ENCODE data around the gene AGBL4.

AGBL4 gene

DNA sequence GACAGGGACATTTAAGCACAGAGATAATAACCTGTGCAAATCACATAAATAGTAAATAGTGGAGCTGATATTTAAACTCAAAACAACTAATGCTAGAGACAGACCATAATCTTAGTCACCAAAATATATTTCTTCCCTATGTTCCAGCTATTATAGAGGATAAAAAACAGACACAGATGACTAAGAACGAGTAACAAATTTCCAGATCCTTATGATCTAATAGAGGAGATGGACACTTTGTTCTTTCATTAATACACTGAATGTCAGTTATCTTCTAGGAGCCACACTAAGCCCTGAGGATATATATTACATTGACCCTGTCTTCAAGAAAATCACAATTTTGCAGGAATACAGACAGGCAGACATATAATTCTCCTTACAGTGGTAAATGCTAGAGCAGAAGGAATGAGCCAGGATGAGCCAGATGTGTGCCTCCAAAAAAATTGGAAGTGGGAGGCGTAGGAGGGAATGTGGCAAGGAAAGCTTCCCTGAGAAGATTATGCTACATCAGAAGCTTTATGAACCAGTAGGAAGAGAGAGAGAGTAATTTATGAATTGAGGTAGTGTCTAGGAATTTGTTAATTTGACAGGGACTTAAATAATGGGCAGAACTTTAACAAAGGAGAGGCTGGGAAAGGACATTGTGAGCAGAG is 851.7 kb downstream of the AGBL4 start:
- DNase-seq, result no peak

DNA sequence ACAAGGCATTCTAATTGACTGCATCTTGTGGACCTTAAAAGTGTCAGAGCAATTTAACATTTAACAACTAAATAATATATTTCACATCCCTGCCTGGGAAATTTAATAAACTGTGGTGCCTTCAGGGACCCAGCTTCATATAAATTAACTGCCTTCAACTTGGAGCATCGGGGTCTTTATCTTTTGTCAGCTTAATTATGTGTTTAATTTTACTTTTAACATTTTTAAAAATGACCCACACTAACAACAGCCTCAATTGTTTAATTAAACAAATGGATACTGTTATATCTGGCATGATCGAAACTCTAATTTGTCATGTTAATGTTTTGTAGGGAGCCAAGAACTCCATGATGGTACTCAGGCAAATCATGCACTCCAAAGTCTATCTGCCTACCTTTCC is 857.7 kb downstream of the AGBL4 start:
- DNase-seq, result no peak

DNA sequence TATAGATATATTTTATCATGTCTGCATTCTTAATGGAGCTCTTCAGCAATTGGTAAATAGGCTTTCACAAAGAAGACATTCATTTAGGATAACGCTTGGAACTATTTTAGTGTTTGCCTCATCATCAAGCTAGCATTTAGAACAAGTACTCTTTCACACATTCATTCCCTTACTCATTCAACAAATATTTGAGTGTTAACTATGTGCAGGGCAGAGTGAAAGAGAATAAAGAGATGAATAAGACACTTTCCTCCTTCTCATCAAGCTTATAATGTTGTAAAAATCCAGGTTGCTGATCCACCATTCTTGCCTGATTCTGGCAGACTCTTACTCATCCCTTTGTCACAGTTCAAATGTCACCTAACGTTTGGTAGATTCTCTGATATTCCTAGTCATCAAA is 860.7 kb downstream of the AGBL4 start:
- DNase-seq, result no peak

DNA sequence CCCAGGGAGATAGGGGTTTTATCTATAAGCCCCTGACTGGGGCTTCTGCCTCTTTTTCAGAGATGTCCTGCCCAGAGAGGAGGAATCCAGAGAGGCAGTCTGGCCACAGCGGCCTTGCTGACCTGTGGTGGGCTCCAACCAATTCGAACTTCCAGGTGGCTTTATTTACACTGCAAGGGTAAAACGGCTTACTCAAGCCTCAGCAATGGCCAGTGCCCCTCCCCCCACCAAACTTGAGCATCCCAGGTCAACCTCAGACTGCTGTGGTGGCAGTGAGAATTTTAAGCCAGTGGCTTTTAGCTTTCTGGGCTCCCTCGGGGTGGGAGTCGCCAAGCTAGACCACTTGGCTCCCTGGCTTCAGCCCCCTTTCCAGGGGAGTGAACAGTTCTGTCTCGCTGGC is 863.1 kb downstream of the AGBL4 start:
- DNase-seq, result no peak

- DNase-seq, result no peak
Observed at GRCh38 chr1:49136738-49137251, 887.0 kb downstream of the AGBL4 start.

GRCh38 chr1:49125746-49126145 is 898.0 kb downstream of the AGBL4 start:
- DNase-seq, result no peak

DNA sequence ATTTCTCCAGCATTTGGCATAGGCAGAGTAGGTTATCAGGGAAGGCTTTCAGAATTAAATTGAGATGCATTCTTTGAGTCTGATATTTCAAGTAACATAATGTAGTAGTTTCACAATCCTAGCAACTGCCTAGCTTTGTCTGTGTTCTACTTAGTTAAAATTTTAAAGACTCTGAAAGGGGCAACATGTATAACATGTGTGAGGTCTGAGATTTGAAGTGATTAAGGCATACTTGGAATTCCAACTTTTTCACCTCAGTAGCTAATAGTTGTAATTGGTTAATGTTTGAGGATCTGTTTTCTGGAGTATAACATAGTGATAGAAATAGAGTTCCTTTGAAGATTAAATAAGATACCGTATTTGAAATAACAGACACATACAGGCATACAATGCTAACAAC is 911.8 kb downstream of the AGBL4 start:
- no peak for DNase-seq

GRCh38 chr1:49106445-49106844 is 917.3 kb downstream of the AGBL4 start:
- no peak for DNase-seq

- DNase-seq, result no peak
Observed at GRCh38 chr1:49104575-49104974, 919.2 kb downstream of the AGBL4 start.

GRCh38 chr1:49102752-49103151 is 921.0 kb downstream of the AGBL4 start:
- DNase-seq, result no peak

GRCh38 chr1:49098866-49099265 is 924.9 kb downstream of the AGBL4 start:
- no peak for DNase-seq

DNA sequence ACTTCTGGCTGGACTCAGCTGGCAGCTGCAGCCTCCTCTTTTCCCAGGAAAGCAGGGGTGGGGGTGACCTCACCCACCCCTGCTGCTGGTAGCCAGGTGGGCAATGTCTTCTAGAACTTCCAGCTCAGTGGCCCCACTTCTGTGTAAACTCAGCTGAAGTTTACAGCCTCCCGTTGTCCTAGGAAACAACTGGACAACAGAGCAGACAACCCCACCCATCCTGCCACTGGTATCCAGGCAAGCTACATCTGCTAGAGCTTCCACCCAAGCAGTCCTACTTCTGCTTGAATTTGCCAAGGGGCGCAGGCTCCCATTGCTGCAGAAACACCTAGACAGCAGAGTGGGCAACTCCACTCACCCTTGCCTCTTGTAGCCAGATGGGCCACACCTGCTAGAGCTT is 937.4 kb downstream of the AGBL4 start:
- no peak for DNase-seq

DNA sequence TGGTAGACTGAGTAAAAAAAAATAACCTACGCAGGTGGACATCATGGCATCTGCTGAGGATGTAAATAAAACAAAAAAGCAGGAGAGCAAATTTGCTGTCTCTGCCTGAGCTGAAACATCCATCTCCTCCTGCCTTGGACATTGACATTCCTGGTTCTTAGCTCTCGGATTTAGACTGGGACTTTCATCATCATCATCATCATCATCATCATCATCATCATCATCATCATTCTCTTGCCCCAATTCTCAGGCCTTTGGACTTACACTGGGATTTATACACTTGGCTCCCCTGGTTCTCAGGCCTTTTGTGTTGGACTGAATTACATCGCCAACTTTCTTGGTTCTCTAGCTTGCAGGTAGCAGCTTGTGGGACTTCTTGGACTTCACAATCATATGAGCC is 938.7 kb downstream of the AGBL4 start:
- DNase-seq, result no peak

- DNase-seq, result no peak
Observed at GRCh38 chr1:49060766-49061165, 963.0 kb downstream of the AGBL4 start.

DNA sequence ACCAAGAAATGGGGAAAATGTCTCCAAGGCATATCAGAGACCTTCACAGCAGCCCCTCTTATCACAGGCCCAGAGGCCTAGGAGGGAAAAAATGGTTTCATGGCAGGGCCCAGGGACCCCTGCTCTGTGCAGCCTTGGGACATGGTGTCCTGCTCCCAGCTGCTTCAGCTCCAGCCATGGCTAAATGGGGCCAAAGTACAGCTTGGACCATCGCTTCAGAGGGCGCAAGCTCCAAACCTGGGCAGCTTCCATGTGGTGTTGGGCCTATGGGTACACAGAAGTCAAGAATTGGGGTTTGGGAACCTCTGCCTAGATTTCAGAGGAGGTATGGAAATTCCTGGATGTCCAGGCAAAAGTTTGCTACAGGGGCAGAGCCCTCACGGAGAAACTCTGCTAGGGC is 964.7 kb downstream of the AGBL4 start:
- DNase-seq, result no peak

- DNase-seq, result no peak
Observed at GRCh38 chr1:49052102-49052501, 971.7 kb downstream of the AGBL4 start.

GRCh38 chr1:49051647-49052046 is 972.1 kb downstream of the AGBL4 start:
- no peak for DNase-seq

- no peak for DNase-seq
Observed at GRCh38 chr1:49050041-49050440, 973.7 kb downstream of the AGBL4 start.

DNA sequence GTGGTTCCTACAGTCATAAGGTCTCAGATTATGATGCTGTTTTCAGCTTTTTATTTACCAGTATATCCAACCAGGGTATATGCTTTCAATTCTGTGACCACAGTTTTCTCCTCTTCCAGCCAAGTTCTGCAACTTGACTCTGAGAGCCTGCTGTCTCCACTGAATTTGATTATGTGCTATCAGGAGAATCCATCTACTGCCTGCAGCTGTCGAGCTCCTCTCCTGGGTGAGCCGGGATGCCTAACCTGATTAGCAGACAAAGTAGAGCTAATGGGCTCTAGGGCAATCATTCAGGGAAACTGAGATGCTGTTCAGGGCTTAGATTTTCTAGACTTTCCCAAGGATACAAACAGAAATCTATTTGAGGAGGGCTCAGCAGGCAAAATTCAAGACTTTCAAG is 975.6 kb downstream of the AGBL4 start:
- no peak for DNase-seq

DNA sequence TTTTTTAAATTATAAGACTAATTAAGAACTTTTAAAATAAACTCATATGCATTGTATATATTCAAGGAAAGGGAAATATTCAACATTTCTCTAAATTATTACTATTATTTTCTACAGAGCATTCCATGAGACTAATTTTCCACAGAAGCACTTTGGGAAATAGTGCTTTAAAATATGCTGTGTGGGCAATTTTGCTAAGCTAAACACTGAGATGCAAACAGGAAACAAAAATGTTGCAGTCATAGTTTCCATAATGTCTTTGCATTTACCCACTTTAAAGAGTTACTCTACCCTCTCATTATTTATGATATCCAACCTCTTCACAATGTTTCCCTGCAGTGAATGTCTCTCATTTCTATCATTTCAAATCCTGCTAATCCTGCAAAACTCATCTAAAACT is 977.4 kb downstream of the AGBL4 start:
- no peak for DNase-seq

DNA sequence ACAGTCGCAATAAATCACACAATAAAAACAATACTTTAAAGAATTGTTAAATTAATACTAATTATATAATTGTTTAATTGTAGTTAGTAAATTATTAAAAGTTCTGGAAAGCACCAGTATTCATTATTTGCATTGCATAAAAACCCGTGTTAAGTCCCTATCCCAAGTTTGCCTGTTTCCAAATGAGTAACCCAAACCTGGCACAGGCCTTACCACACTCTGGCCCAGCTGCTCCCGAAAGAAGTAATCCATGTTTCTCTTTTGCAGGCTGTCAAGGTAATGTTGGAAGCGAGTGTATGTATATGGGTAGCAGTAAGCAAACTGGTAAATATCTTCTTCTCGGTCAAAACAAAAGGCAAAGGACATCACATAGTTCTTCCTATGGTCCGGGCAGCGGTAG is 978.4 kb downstream of the AGBL4 start:
- DNase-seq, result no peak

GRCh38 chr1:49036700-49037099 is 987.1 kb downstream of the AGBL4 start:
- no peak for DNase-seq

- no peak for DNase-seq
Observed at GRCh38 chr1:49028396-49028795, 995.4 kb downstream of the AGBL4 start.

DNA sequence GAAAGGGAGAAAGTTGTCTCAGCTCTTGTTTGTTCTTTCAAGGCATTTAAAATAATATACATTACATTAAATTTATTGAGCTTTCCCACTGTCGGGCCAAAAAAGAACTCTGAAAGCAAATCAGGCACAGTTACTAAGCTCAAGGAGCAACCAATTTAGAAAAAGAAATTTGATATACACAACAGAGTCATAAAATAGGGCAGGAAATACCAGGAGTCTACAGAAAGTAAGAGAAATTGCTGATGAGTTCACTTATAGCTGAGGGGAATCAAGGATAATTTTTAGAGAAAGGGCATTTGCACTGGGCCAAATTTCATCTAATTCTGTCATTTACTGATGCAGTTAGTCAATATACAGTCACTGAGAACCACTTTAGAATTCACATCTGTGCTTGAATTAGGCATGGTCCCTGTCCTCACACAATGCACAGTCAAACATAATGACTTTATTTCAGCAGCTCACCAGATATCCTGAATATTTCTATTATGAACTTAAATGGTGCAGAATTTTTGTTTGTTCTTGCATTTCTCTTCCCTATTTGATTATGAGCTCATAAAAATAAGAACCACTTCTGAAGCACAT is 997.4 kb downstream of the AGBL4 start:
- no peak for DNase-seq

Measured in stimulated activated naive CD4-positive, alpha-beta T cell (primary cell).